SK-N-SH (cell line): ENCODE results near the gene MCM8. TPM values are rescaled to one million over a fixed set of nuclear protein-coding genes. Genes with fewer than 3 reads are reported as not detected.
A peak's percentile ranks its signal among the peaks of the same experiment; 100 is the strongest.

Experiments
- CTCF ChIA-PET: fragments of 300-600, 350-600 bp; formaldehyde crosslinking; extraction: SDS; loops from one replicate; lab custom pipeline; 2021; lab: Yijun Ruan, JAX
- POLR2A ChIA-PET: fragments of 350-600 bp; sonication (Branson Sonifier 250); formaldehyde crosslinking; extraction: SDS; loops from one replicate; lab custom pipeline; 2020; ENCODE audit warnings: antibody characterized with exemption, inconsistent platforms; lab: Yijun Ruan, JAX
- DNase-seq: peaks from one replicate; pipeline ENCODE4 v3.0.0; 2012
- H2AFZ ChIP-seq: fragments of 200-600 bp; sonication (generic); 2 replicates; pipeline ENCODE4 v1.8.1; 2016; ENCODE audit warnings: antibody characterized with exemption, mild to moderate bottlenecking, low read depth
- H3F3A ChIP-seq: fragments of 200-600 bp; sonication (generic); replicated peaks from 2 replicates; pipeline ENCODE3; 2016; ENCODE audit warnings: antibody characterized with exemption, mild to moderate bottlenecking; ENCODE audit not compliant: insufficient read depth
- H3K27ac ChIP-seq, 2 experiments: fragments of 200-500 bp in 1 of 2; fragments of 200-600 bp in 1 of 2; sonication (Bioruptor generic) in 1 of 2; sonication (generic), shearing (Covaris generic) in 1 of 2; 2 replicates each; pipeline versions ENCODE4 v1.5.1 to v1.6.1; 2014 to 2016; ENCODE audit warnings: low read depth in 2 of 2, inconsistent platforms in 1 of 2, low read length in 1 of 2, mild to moderate bottlenecking in 1 of 2, mixed read lengths in 1 of 2
- H3K27me3 ChIP-seq: fragments of 200-600 bp; sonication (generic), shearing (Covaris generic); 2 replicates; pipeline ENCODE4 v1.6.1; 2016; ENCODE audit warnings: mixed run types; ENCODE audit not compliant: insufficient read depth
- H3K36me3 ChIP-seq, 2 experiments: fragments of 200-500 bp in 1 of 2; fragments of 200-600 bp in 1 of 2; sonication (Bioruptor generic) in 1 of 2; sonication (generic) in 1 of 2; replicated peaks in 1 of 2; 2 replicates each; pipeline versions ENCODE3 to v1.5.1; 2014 to 2016; ENCODE audit warnings: low read length in 1 of 2, mild to moderate bottlenecking in 1 of 2; ENCODE audit not compliant: insufficient read depth in 2 of 2, control insufficient read depth in 1 of 2
- H3K4me1 ChIP-seq, 2 experiments: fragments of 200-500 bp in 1 of 2; fragments of 200-600 bp in 1 of 2; sonication (Bioruptor generic) in 1 of 2; sonication (generic), shearing (Covaris generic) in 1 of 2; 2 replicates each; pipeline versions ENCODE4 v1.5.1 to v1.6.1; 2014 to 2016; ENCODE audit warnings: low read depth in 1 of 2, low read length in 1 of 2, mixed run types in 1 of 2; ENCODE audit not compliant: insufficient read depth in 2 of 2, control insufficient read depth in 1 of 2
- H3K4me2 ChIP-seq: fragments of 200-600 bp; sonication (generic), shearing (Covaris generic); 2 replicates; pipeline ENCODE4 v1.6.1; 2017; ENCODE audit warnings: mixed run types
- H3K4me3 ChIP-seq, 2 experiments: fragments of 200-500 bp in 1 of 2; fragments of 200-600 bp in 1 of 2; sonication (Bioruptor generic) in 1 of 2; sonication (generic), shearing (Covaris generic) in 1 of 2; 2 replicates each; pipeline versions ENCODE4 v1.5.1 to v1.8.1; 2014 to 2016; ENCODE audit warnings: low read depth in 2 of 2, inconsistent platforms in 1 of 2, low read length in 1 of 2, mild to moderate bottlenecking in 1 of 2, mixed read lengths in 1 of 2, moderate library complexity in 1 of 2
- H3K79me2 ChIP-seq: fragments of 200-600 bp; sonication (generic); 2 replicates; pipeline ENCODE4 v1.8.1; 2017; ENCODE audit warnings: mild to moderate bottlenecking; ENCODE audit not compliant: insufficient read depth
- H3K9ac ChIP-seq: fragments of 200-600 bp; sonication (generic); 2 replicates; pipeline ENCODE4 v1.6.1; 2017; ENCODE audit warnings: mixed run types
- H3K9me2 ChIP-seq: fragments of 200-600 bp; sonication (generic); 2 replicates; pipeline ENCODE4 v1.6.1; 2017; ENCODE audit warnings: mixed run types
- H3K9me3 ChIP-seq: fragments of 200-600 bp; sonication (generic); 2 replicates; pipeline ENCODE4 v1.6.1; 2017; ENCODE audit warnings: mixed run types, mild to moderate bottlenecking, moderate library complexity
- H4K20me1 ChIP-seq: fragments of 200-600 bp; sonication (generic); 2 replicates; pipeline ENCODE4 v1.6.1; 2017; ENCODE audit warnings: mild to moderate bottlenecking, mixed run types; ENCODE audit not compliant: insufficient read depth
- ELF1 ChIP-seq: IDR thresholded peaks from 2 replicates; pipeline ENCODE4 v1.4.0; 2012
- EP300 ChIP-seq, 2 experiments: IDR thresholded peaks; 2 replicates each; pipeline versions ENCODE4 v1.4.0 to v1.6.1; 2012; ENCODE audit warnings: borderline replicate concordance in 1 of 2, low read depth in 1 of 2, low read length in 1 of 2
- FOSL2 ChIP-seq: IDR thresholded peaks from 2 replicates; pipeline ENCODE4 v1.4.0; 2012; ENCODE audit warnings: low read depth, mild to moderate bottlenecking, moderate library complexity, borderline replicate concordance
- FOXJ3 ChIP-seq: sonication (generic); formaldehyde crosslinking; IDR thresholded peaks from 2 replicates; pipeline ENCODE4 v1.5.1; 2020; ENCODE audit warnings: mild to moderate bottlenecking, missing genetic modification reagents
- FOXM1 ChIP-seq: IDR thresholded peaks from 2 replicates; pipeline ENCODE4 v1.4.0; 2012; ENCODE audit warnings: low read depth, mild to moderate bottlenecking
- JUND ChIP-seq: IDR thresholded peaks from 2 replicates; pipeline ENCODE4 v1.4.0; 2012
- MAX ChIP-seq: IDR thresholded peaks from 2 replicates; pipeline ENCODE4 v1.4.0; 2012; ENCODE audit warnings: low read depth
- NFIC ChIP-seq: IDR thresholded peaks from 2 replicates; pipeline ENCODE4 v1.4.0; 2012; ENCODE audit warnings: borderline replicate concordance
- NRF1 ChIP-seq: IDR thresholded peaks from 2 replicates; pipeline ENCODE4 v1.6.1; 2012; ENCODE audit warnings: low read depth, mild to moderate bottlenecking, low read length
- POLR2AphosphoS5 ChIP-seq: IDR thresholded peaks from 2 replicates; pipeline ENCODE4 v1.6.1; 2012; ENCODE audit warnings: low read depth, low read length
- RAD21 ChIP-seq: IDR thresholded peaks from 2 replicates; pipeline ENCODE4 v1.6.1; 2012; ENCODE audit warnings: mild to moderate bottlenecking, low read length
- RCOR1 ChIP-seq: fragments of 150-350 bp; IDR thresholded peaks from 2 replicates; pipeline ENCODE4 v1.6.1; 2017; ENCODE audit warnings: antibody characterized with exemption, low read length
- RFX5 ChIP-seq: IDR thresholded peaks from 2 replicates; pipeline ENCODE4 v1.6.1; 2012; ENCODE audit warnings: mild to moderate bottlenecking, improper control_type of control experiment, low read length
- TCF12 ChIP-seq: IDR thresholded peaks from 2 replicates; pipeline ENCODE4 v1.4.0; 2012
- TEAD4 ChIP-seq: IDR thresholded peaks from 2 replicates; pipeline ENCODE4 v1.4.0; 2012; ENCODE audit warnings: mild to moderate bottlenecking, borderline replicate concordance; ENCODE audit not compliant: insufficient read depth
- WGBS: methylation state at CpG from one replicate; pipeline ENCODE4 v1.1.6; 2017; ENCODE audit warnings: low lambda C conversion rate; 5-methylcytosine and 5-hydroxymethylcytosine counted together
- polyA plus RNA-seq, 3 experiments: library from polyadenylated mRNA; depleted of rRNA; stranded (reverse); fragments of >200 nt; gene quantifications; 2 replicates each; pipeline ENCODE4 v1.2.3, GENCODE V29; 2012
- TF ChIP-seq, protein P1 (sequence below): IDR thresholded peaks from 2 replicates; pipeline ENCODE4 v1.4.0; 2012; ENCODE audit warnings: low read depth, borderline replicate concordance
- TF ChIP-seq, protein P2 (sequence below): fragments of 200-600 bp; sonication (generic); IDR thresholded peaks from 2 replicates; pipeline ENCODE4 v1.6.1; 2017; ENCODE audit warnings: antibody characterized with exemption, mild to moderate bottlenecking, moderate library complexity

MCM8 gene
- polyA plus RNA-seq, 1 of the 3 experiments (the other 2 are of a cell fraction): 4.0 TPM

- no peaks in the 10 kb centered on the region for H3K9me2 ChIP-seq
- H3K9me3 ChIP-seq: no peaks in the 10 kb centered on the region
- POLR2A ChIA-PET: interaction anchor here (0.6 kb wide), 1 partner anchor 18 kb away, joined by 3 read pairs; no protein-coding TSS in a partner anchor
- H3K27me3 ChIP-seq: no peaks in the 10 kb centered on the region
- DNase-seq: no peak
- H3K36me3 ChIP-seq: peaks cover 31 to 53% of the 10 kb centered on the region in 2 experiments
- no peaks in the 10 kb centered on the region for H4K20me1 ChIP-seq
- CTCF ChIA-PET: interaction anchor here (0.6 to 1.0 kb wide), 2 partner anchors 392 to 409 kb away, joined by 3 read pairs; no protein-coding TSS in a partner anchor
- no peak overlapping the region for H2AFZ ChIP-seq
- H3K79me2 ChIP-seq: no peaks in the 10 kb centered on the region
- peaks cover 0 to 3% of the 10 kb centered on the region in 2 experiments; a peak in 1 of 4 replicates for H3K4me1 ChIP-seq
- no peak overlapping the region for H3K4me3 ChIP-seq
- TF ChIP-seq NFIC: no peak
- no peak for TF ChIP-seq FOXJ3 (CRISPR knock-in tag)
- H3K4me2 ChIP-seq: no peak overlapping the region
- no peak overlapping the region for H3K9ac ChIP-seq
- no peaks in the 10 kb centered on the region for H3F3A ChIP-seq
- 68% methylated on average over 6 of the region's 6 CpGs for WGBS
- H3K27ac ChIP-seq: no peak overlapping the region
Measured at GRCh38 chr20:5938456-5939029, 11.9 kb upstream of the MCM8 start.

DNA sequence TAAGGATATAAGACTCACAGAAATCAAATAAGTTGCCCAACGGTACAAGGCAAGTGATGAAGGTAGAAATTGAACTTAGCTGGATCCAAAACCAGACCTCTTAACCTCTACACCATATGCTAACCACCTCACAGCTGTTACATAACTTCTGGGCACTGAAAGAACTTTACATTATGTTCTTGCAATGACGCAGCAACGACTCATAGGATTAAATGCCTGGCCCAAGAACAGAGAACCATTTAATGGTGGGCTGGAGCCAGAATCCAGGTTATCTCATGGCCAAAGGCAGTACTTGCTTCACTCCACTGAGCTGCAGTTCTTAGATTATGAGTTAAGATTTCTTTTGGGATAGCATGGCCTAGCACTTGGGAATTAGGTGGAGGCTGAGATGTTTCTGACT lies 4.5 kb upstream of the MCM8 start:
- no peak for DNase-seq
- ChIA-PET POLR2A (no interaction called here), CTCF (no interaction called here)
- H3K27me3 ChIP-seq: no peaks in the 10 kb centered on the region
- H3K4me3 ChIP-seq: no peak overlapping the region
- H3K9ac ChIP-seq: no peak overlapping the region
- no peak overlapping the region for H2AFZ ChIP-seq
- H3K27ac ChIP-seq: no peak overlapping the region; a peak in 2 of 4 replicates
- TF ChIP-seq NRF1: no peak
- peak; percentile 60; the same call in 1 of the 2 replicates for TF ChIP-seq FOSL2
- 0 out of 2 replicates have a peak, but pooled peaks have one; percentile 35 for TF ChIP-seq TEAD4
- TF ChIP-seq MAX: no peak
- TF ChIP-seq RCOR1: no peak
- TF ChIP-seq NFIC: peak; percentile 75
- peak; percentile 24; the same call in 1 of the 2 replicates for TF ChIP-seq POLR2AphosphoS5
- TF ChIP-seq TCF12: peak; percentile 72
- TF ChIP-seq FOXM1: no peak
- peak; percentile 49; the same call in 1 of the 2 replicates for TF ChIP-seq JUND
- TF ChIP-seq EP300 (IDR thresholded peaks at IDR 0.05; ENCODE audit: borderline replicate concordance in 1 of 2, low read depth in 1 of 2, low read length in 1 of 2): no peak
- H3K4me2 ChIP-seq: peak overlapping the region; percentile 26; the same call in 1 of the 2 replicates
- H3F3A ChIP-seq: peaks cover 13% of the 10 kb centered on the region
- no peaks in the 10 kb centered on the region for H3K9me2 ChIP-seq
- 63% methylated on average over 3 of the region's 3 CpGs for WGBS
- peaks cover 43% of the 10 kb centered on the region for H3K79me2 ChIP-seq
- no peaks in the 10 kb centered on the region for H4K20me1 ChIP-seq
- H3K36me3 ChIP-seq: peaks cover 60 to 71% of the 10 kb centered on the region in 2 experiments
- peaks cover 0 to 5% of the 10 kb centered on the region in 2 experiments; a peak in 1 of 4 replicates for H3K4me1 ChIP-seq
- no peaks in the 10 kb centered on the region for H3K9me3 ChIP-seq

- H3K36me3 ChIP-seq: peaks cover 47 to 62% of the 10 kb centered on the region in 2 experiments
- CTCF ChIA-PET: interaction anchor here (0.9 kb wide), 1 partner anchor 13 kb away, joined by 4 read pairs; no protein-coding TSS in a partner anchor
Measured at GRCh38 chr20:5947276-5947675, 3.2 kb upstream of the MCM8 start.

More at GRCh38 chr20:5947276-5947675, 3.2 kb upstream of the MCM8 start:
- Histone ChIP-seq H2AFZ (no peak overlapping the region), H3K27me3 (no peaks in the 10 kb centered on the region), H3K4me2 (no peak overlapping the region), H3K27ac (no peak overlapping the region), H3K9ac (no peak overlapping the region), H3F3A (peaks cover 13% of the 10 kb centered on the region), H3K9me3 (no peaks in the 10 kb centered on the region), H3K79me2 (peaks cover 56% of the 10 kb centered on the region), H4K20me1 (no peaks in the 10 kb centered on the region), H3K9me2 (no peaks in the 10 kb centered on the region), H3K4me3 (no peak overlapping the region), H3K4me1 (peaks cover 0 to 11% of the 10 kb centered on the region in 2 experiments; a peak in 2 of 4 replicates)
- no peak for TF ChIP-seq FOSL2
- TF ChIP-seq RFX5: no peak
- no peak for TF ChIP-seq NFIC
- TF ChIP-seq FOXM1: no peak
- TF ChIP-seq POLR2AphosphoS5: no peak
- TF ChIP-seq EP300 (IDR thresholded peaks at IDR 0.05; ENCODE audit: borderline replicate concordance in 1 of 2, low read depth in 1 of 2, low read length in 1 of 2): no peak
- TF ChIP-seq, protein P1, sequence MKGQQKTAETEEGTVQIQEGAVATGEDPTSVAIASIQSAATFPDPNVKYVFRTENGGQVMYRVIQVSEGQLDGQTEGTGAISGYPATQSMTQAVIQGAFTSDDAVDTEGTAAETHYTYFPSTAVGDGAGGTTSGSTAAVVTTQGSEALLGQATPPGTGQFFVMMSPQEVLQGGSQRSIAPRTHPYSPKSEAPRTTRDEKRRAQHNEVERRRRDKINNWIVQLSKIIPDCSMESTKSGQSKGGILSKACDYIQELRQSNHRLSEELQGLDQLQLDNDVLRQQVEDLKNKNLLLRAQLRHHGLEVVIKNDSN: no peak
- TF ChIP-seq RCOR1: no peak
- no peak for TF ChIP-seq FOXJ3 (CRISPR knock-in tag)
- TF ChIP-seq, protein P2, sequence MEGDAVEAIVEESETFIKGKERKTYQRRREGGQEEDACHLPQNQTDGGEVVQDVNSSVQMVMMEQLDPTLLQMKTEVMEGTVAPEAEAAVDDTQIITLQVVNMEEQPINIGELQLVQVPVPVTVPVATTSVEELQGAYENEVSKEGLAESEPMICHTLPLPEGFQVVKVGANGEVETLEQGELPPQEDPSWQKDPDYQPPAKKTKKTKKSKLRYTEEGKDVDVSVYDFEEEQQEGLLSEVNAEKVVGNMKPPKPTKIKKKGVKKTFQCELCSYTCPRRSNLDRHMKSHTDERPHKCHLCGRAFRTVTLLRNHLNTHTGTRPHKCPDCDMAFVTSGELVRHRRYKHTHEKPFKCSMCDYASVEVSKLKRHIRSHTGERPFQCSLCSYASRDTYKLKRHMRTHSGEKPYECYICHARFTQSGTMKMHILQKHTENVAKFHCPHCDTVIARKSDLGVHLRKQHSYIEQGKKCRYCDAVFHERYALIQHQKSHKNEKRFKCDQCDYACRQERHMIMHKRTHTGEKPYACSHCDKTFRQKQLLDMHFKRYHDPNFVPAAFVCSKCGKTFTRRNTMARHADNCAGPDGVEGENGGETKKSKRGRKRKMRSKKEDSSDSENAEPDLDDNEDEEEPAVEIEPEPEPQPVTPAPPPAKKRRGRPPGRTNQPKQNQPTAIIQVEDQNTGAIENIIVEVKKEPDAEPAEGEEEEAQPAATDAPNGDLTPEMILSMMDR: no peak
- TF ChIP-seq ELF1: no peak
- no peak for TF ChIP-seq RAD21
- POLR2A ChIA-PET: no interaction called here
- 92% methylated on average over 6 of the region's 6 CpGs for WGBS
- DNase-seq: no peak
